Measurements from ENCODE around the gene POLR2I. TPM values are rescaled to one million over a fixed set of nuclear protein-coding genes. Genes with fewer than 3 reads are reported as not detected.

The POLR2I gene
- total RNA-seq, 1 experiment from 2014 or later = 146 TPM

DNA sequence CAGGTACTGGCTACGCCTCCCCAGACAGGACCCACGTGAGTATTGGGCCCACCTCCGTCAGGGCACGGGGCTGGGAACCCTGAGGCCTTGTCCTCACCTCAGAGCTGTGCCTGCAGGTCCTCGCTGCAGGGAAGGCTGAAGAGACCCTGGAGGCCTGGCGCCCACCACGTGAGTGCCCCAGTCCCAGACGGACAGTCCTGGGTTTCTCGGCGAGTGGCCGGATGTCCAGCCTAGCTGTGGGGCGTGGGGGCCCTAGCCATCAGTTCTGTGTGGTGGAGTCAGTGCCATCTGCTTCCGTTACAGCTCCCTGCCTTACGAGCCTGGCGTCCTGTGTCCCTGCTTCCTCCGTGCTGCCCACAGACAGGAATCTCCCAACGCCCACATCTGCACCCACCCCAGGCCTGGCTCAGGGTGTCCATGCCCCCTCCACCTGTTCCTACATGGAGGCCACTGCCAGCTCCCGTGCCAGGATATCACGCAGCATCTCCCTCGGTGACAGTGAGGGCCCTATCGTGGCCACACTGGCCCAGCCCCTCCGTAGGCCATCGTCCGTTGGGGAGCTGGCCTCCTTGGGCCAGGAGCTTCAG lies 11.5 kb downstream of the POLR2I start:
- Histone ChIP-seq H2BK5ac (ENCODE audit: insufficient read length, low read length) (no peak overlapping the region), H3K4me1 (ENCODE audit: insufficient read depth, low read length) (no peaks in the 10 kb centered on the region), H4K91ac (ENCODE audit: insufficient read length, low read depth, low read length) (no peak overlapping the region), H3K79me1 (ENCODE audit: insufficient read depth, low read depth, low read length, poor library complexity, severe bottlenecking) (no peaks in the 10 kb centered on the region), H4K5ac (ENCODE audit: insufficient read length, low read depth, low read length) (no peak overlapping the region), H3K4ac (ENCODE audit: low read depth, low read length) (no peak overlapping the region), H4K20me1 (ENCODE audit: control insufficient read depth, insufficient read depth, insufficient read length) (no peaks in the 10 kb centered on the region), H4K8ac (replicated peaks; ENCODE audit: insufficient read length, low read depth, low read length) (no peak overlapping the region), H3K56ac (ENCODE audit: insufficient read length, low read depth, low read length) (no peak overlapping the region), H2BK20ac (ENCODE audit: low read depth, low read length, poor library complexity, severe bottlenecking) (no peak overlapping the region), H2BK12ac (ENCODE audit: insufficient read length, low read depth, low read length) (no peak overlapping the region), H2BK15ac (ENCODE audit: low read depth, low read length) (no peak overlapping the region), H3K14ac (ENCODE audit: insufficient read depth, low read length) (no peak overlapping the region), H3K18ac (ENCODE audit: insufficient read length, low read depth, low read length) (no peak overlapping the region), H3K4me2 (ENCODE audit: insufficient read depth, insufficient read length, low read length) (no peak overlapping the region), H3T11ph (ENCODE audit: low read length) (no peak overlapping the region), H2BK120ac (ENCODE audit: low read depth, low read length, poor library complexity, severe bottlenecking) (no peak overlapping the region), H3K9me3 (ENCODE audit: control insufficient read depth, low read depth, low read length) (no peaks in the 10 kb centered on the region), H2AK5ac (ENCODE audit: insufficient read length, low read length) (no peak overlapping the region), H3K79me2 (ENCODE audit: insufficient read depth, low read length) (no peaks in the 10 kb centered on the region), H3K27ac (ENCODE audit: insufficient read length, low read depth, low read length) (no peak overlapping the region), H3K23ac (ENCODE audit: insufficient read length, low read depth, low read length) (no peak overlapping the region), H3K23me2 (ENCODE audit: insufficient read length, low read depth, low read length, poor library complexity, severe bottlenecking) (no peaks in the 10 kb centered on the region), H3K27me3 (ENCODE audit: insufficient read depth, low read length) (no peaks in the 10 kb centered on the region), H3K9ac (ENCODE audit: extremely low read depth, insufficient read length, low read length) (no peak overlapping the region), H2AFZ (ENCODE audit: low read length) (no peak overlapping the region)
- H3K4me1 Mint-ChIP-seq = peaks cover 10% of the 10 kb centered on the region in 2 experiments
- peaks cover 26 to 74% (median 57%) of the 10 kb centered on the region in 3 experiments for H3K36me3 Mint-ChIP-seq (ENCODE audit: insufficient read depth in 1 of 3, low read depth in 3 of 3)
- no peak for TF ChIP-seq CTCF (conservative IDR thresholded peaks at IDR 0.05)
- DNase-seq = no peak
- WGBS (ENCODE audit: extremely low coverage, insufficient read length, low lambda C conversion rate) = no CpG with 5 or more reads among the region's 24 CpGs
- H3K27ac Mint-ChIP-seq = no peak overlapping the region
- H3K4me3 Mint-ChIP-seq = no peak overlapping the region
- no peaks in the 10 kb centered on the region; the same call in 1 of the 2 replicates for H3K27me3 Mint-ChIP-seq (ENCODE audit: low read depth)
- H3K9me3 Mint-ChIP-seq = no peaks in the 10 kb centered on the region

All from H9 (cell line).